ENCODE data around the gene CARD14. TPM values are rescaled to one million over a fixed set of nuclear protein-coding genes. Genes with fewer than 3 reads are reported as not detected.
A peak's percentile ranks its signal among the peaks of the same experiment; 100 is the strongest.
"Not testable (repeated sequence)": the region's sequence is repeated elsewhere in the genome, so short reads cannot be mapped to it uniquely, and the experiment has no call there.

Gene CARD14
- total RNA-seq, 3 donors from 2014 or later (not counting 1 experiment from before 2014, with no cell fraction given) = 0.12 to 0.38 TPM; not detected in 1

DNA sequence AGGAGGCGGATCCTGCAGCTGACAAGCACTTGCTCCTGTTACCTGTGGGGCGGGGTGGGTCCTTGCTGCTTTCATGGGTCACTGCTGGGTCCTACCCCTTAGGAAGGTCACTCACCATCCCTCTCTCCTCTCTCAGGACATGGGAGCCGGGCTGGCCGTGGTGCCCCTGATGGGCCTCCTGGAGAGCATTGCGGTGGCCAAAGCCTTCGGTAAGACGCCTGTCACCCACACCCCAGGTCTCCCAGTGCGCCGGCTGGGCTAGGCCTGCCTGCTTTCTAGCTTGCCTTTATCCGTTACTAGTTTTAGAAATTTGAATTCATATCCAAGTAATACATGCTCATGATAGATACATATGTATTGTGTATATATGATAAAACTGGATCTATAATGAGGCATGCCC, 67.6 kb downstream of the CARD14 start:
- no peaks in the 10 kb centered on the region for H3K27me3 ChIP-seq (ENCODE audit: control insufficient read depth, insufficient read depth, low read length)
- no peaks in the 10 kb centered on the region for H3K27me3 Mint-ChIP-seq (ENCODE audit: low read depth in 2 of 2)
- WGBS (ENCODE audit: insufficient coverage) = 98% methylated on average over 9 of the region's 10 CpGs
- peaks cover 13% of the 10 kb centered on the region for H3K36me3 Mint-ChIP-seq
- intact Hi-C loops (cut with micrococcal nuclease) = no loop called here
- H3K4me3 ChIP-seq (ENCODE audit: low read length) = no peak overlapping the region
- no peak for DNase-seq
- no peak for TF ChIP-seq CTCF (IDR thresholded peaks at IDR 0.05)
- H3K27ac Mint-ChIP-seq = no peak overlapping the region
- no peak for ATAC-seq
- H3K4me3 Mint-ChIP-seq = no peak overlapping the region
- no peaks in the 10 kb centered on the region for H3K4me1 Mint-ChIP-seq
- peaks cover 15% of the 10 kb centered on the region for H3K9me3 ChIP-seq (ENCODE audit: control insufficient read depth, insufficient read depth, low read length)
- H3K27ac ChIP-seq (ENCODE audit: low read length) = no peak overlapping the region
- H3K4me1 ChIP-seq (ENCODE audit: control insufficient read depth, insufficient read depth, low read length) = no peaks in the 10 kb centered on the region
- H3K36me3 ChIP-seq (ENCODE audit: control insufficient read depth, insufficient read depth, low read length) = peaks cover 6% of the 10 kb centered on the region
- peaks cover 0 to 4% of the 10 kb centered on the region in 2 donors for H3K9me3 Mint-ChIP-seq

- H3K27me3 ChIP-seq (ENCODE audit: control insufficient read depth, insufficient read depth, low read length) = no peaks in the 10 kb centered on the region
- H3K4me3 ChIP-seq (ENCODE audit: low read length) = no peak overlapping the region
- Mint-ChIP-seq H3K27ac (no peak overlapping the region), H3K27me3 (ENCODE audit: low read depth in 2 of 2) (no peaks in the 10 kb centered on the region), H3K36me3 (no peaks in the 10 kb centered on the region), H3K4me1 (no peaks in the 10 kb centered on the region), H3K9me3 (no peaks in the 10 kb centered on the region), H3K4me3 (no peak overlapping the region)
- no peak for TF ChIP-seq CTCF (IDR thresholded peaks at IDR 0.05)
- H3K4me1 ChIP-seq (ENCODE audit: control insufficient read depth, insufficient read depth, low read length) = no peaks in the 10 kb centered on the region
- no peak overlapping the region for H3K27ac ChIP-seq (ENCODE audit: low read length)
- intact Hi-C loops (cut with micrococcal nuclease) = no loop called here
- H3K36me3 ChIP-seq (ENCODE audit: control insufficient read depth, insufficient read depth, low read length) = peaks cover 2% of the 10 kb centered on the region
- 75% methylated on average over 14 of the region's 14 CpGs for WGBS (ENCODE audit: insufficient coverage)
- DNase-seq (no peak), ATAC-seq (peak in 2 of 3 donors; percentile 45 to 54)
- H3K9me3 ChIP-seq (ENCODE audit: control insufficient read depth, insufficient read depth, low read length) = no peaks in the 10 kb centered on the region
These were observed 72.7 kb downstream of the CARD14 start for GRCh38 chr17:80242505-80242904.

DNA sequence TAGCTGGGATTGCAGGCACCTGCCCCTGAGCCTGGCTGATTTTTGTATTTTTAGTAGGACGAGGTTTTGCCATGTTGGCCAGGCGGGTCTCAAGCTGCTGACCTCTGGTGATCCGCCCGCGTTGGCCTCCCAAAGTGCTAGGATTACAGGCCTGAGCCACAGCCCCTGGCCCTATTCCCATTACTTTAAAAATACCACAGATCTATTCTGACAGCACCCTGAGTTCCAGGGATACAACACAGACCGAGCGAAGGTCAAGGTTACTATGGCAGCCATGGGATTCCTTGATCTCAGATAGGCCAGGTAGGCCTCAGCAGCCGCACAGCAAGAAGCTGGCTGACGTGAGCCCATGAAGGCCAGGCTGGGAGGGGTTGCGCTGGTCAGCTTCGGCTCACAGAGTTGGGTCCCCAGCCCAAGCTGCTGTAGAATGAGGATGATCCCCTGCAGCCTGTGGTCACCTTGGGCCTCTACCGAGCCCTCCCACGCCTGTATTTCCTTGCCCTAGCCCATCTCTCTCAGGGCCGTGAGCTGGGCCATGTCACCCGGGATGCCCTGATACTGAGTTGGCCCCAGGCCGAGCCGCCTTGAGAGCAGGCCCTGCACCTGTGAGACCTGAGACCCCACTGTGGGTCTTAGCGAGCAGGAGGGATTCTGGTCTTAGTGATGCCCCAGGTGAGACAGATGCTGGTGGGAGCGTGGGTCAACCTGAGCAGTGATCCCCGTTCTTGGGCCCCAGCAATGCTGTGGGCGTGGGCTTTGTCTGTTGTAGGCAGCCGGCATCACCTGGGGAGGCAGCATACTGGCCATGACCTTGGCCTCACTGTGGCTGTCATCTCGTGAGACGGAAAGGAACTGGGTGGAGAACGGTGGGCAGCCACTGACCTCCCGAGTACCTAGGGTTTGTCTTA, 74.0 kb downstream of the CARD14 start:
- no peak overlapping the region for H3K27ac Mint-ChIP-seq
- no peak for ATAC-seq
- Histone ChIP-seq H3K36me3 (ENCODE audit: control insufficient read depth, insufficient read depth, low read length) (no peaks in the 10 kb centered on the region), H3K4me1 (ENCODE audit: control insufficient read depth, insufficient read depth, low read length) (no peaks in the 10 kb centered on the region), H3K9me3 (ENCODE audit: control insufficient read depth, insufficient read depth, low read length) (no peaks in the 10 kb centered on the region), H3K4me3 (ENCODE audit: low read length) (no peak overlapping the region), H3K27me3 (ENCODE audit: control insufficient read depth, insufficient read depth, low read length) (no peaks in the 10 kb centered on the region), H3K27ac (ENCODE audit: low read length) (no peak overlapping the region)
- H3K4me1 Mint-ChIP-seq = no peaks in the 10 kb centered on the region
- H3K27me3 Mint-ChIP-seq (ENCODE audit: low read depth in 2 of 2) = no peaks in the 10 kb centered on the region
- H3K4me3 Mint-ChIP-seq = no peak overlapping the region
- no peaks in the 10 kb centered on the region for H3K36me3 Mint-ChIP-seq
- 93% methylated on average over 26 of the region's 26 CpGs for WGBS (ENCODE audit: insufficient coverage)
- H3K9me3 Mint-ChIP-seq = no peaks in the 10 kb centered on the region
- DNase-seq = no peak
- TF ChIP-seq CTCF (IDR thresholded peaks at IDR 0.05) = no peak
- intact Hi-C loops (cut with micrococcal nuclease) = no loop called here

DNA sequence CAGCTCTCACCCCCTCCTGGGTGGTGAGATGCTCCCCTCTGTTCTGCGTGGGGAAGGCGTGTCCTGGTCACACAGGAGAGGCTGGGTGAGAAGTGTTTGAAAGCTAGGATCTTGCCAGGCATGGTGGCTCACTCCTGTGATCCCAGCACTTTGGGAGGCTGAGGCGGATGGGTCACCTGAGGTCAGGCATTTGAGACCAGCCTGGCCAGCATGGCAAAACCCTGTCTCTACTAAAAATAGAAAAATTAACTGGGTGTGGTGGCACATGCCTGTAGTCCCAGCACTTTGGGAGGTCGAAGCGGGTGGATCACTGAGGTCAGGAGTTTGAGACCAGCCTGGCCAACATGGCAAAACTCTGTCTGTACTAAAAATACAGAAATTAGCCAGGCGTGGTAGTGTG, 74.6 kb downstream of the CARD14 start:
- H3K27me3 ChIP-seq (ENCODE audit: control insufficient read depth, insufficient read depth, low read length); ATAC-seq; H3K27ac Mint-ChIP-seq; H3K4me3 ChIP-seq (ENCODE audit: low read length); H3K9me3 ChIP-seq (ENCODE audit: control insufficient read depth, insufficient read depth, low read length); H3K36me3 ChIP-seq (ENCODE audit: control insufficient read depth, insufficient read depth, low read length); H3K4me1 ChIP-seq (ENCODE audit: control insufficient read depth, insufficient read depth, low read length); H3K27me3 Mint-ChIP-seq (ENCODE audit: low read depth in 2 of 2); H3K4me1 Mint-ChIP-seq; H3K9me3 Mint-ChIP-seq; DNase-seq; H3K36me3 Mint-ChIP-seq; H3K27ac ChIP-seq (ENCODE audit: low read length); H3K4me3 Mint-ChIP-seq; intact Hi-C loops (cut with micrococcal nuclease): not testable (repeated sequence)
- WGBS (ENCODE audit: insufficient coverage) = 96% methylated on average over 6 of the region's 6 CpGs
